Measurements from ENCODE around the gene GNAS-AS1.

GNAS-AS1 gene

GRCh38 chr20:58855506-58856389, 5.0 kb upstream of the GNAS-AS1 start:
- DNase-seq = no peak

DNA sequence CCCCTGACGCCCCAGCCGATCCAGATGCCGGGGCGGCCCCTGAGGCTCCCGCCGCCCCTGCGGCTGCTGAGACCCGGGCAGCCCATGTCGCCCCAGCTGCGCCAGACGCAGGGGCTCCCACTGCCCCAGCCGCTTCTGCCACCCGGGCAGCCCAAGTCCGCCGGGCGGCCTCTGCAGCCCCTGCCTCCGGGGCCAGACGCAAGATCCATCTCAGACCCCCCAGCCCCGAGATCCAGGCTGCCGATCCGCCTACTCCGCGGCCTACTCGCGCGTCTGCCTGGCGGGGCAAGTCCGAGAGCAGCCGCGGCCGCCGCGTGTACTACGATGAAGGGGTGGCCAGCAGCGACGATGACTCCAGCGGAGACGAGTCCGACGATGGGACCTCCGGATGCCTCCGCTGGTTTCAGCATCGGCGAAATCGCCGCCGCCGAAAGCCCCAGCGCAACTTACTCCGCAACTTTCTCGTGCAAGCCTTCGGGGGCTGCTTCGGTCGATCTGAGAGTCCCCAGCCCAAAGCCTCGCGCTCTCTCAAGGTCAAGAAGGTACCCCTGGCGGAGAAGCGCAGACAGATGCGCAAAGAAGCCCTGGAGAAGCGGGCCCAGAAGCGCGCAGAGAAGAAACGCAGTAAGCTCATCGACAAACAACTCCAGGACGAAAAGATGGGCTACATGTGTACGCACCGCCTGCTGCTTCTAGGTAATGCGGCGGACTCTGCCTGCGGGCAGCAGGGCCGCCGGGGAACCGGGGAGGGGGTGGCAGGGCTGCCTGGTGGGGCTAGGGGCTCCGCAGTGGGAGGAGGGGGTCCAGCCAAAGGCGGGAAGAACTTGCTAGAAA, 4.2 kb upstream of the GNAS-AS1 start:
- DNase-seq = no peak

DNA sequence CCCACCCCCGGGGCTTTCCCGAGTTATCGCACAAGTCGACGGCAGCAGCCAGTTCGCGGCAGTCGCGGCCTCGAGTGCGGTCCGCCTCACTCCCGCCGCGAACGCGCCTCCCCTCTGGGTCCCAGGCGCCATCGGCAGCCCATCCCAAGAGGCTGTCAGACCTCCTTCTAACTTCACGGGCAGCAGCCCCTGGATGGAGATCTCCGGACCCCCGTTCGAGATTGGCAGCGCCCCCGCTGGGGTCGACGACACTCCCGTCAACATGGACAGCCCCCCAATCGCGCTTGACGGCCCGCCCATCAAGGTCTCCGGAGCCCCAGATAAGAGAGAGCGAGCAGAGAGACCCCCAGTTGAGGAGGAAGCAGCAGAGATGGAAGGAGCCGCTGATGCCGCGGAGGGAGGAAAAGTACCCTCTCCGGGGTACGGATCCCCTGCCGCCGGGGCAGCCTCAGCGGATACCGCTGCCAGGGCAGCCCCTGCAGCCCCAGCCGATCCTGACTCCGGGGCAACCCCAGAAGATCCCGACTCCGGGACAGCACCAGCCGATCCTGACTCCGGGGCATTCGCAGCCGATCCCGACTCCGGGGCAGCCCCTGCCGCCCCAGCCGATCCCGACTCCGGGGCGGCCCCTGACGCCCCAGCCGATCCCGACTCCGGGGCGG, 3.4 kb upstream of the GNAS-AS1 start:
- no peak for DNase-seq

GRCh38 chr20:58853466-58853865, 2.8 kb upstream of the GNAS-AS1 start:
- no peak for DNase-seq

DNA sequence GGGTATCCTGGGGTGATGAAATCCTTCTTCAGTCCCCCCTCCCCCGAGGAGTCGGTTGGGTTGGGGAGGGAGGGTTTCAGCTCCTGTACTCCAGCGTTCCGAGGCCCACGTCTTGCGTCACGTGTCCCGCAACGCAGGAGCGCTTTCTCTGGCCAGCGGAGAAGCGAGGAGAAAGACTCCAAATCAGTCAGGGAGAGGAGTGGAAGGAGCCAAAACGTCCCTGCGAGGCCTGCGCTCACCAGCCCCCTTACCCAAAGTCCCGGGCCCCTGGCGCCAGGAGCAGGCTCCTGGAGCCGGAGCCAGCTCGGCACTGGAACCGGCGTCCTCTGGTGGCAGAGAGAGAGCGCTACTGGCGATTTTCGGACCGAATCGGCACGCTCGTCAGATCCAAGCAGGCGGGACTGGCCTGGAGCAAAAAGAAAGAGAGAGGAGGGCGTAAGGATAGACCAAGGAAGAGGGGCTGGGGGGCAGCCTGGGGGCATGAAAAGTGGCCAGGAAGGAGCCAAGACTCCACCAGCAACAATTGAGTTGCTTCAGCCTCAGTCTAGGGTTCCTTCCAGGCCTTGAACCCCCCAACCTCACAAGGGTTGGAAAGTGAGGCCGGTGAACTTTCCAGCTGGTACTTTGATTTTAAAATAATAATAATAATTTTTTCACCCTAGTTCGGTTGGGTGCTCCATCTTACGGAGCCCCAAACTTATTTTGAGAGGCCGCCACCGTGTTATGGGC, 2.0 kb upstream of the GNAS-AS1 start, which contains the start of gene GNAS:
TSS of gene GNAS (plus strand) at position 174 of the 729 bp plus-strand sequence.
- DNase-seq = no peak

GRCh38 chr20:58851969-58852458, 1.3 kb upstream of the GNAS-AS1 start:
- no peak for DNase-seq

GRCh38 chr20:58851221-58851968, 693 bp upstream of the GNAS-AS1 start:
- DNase-seq = no peak

DNA sequence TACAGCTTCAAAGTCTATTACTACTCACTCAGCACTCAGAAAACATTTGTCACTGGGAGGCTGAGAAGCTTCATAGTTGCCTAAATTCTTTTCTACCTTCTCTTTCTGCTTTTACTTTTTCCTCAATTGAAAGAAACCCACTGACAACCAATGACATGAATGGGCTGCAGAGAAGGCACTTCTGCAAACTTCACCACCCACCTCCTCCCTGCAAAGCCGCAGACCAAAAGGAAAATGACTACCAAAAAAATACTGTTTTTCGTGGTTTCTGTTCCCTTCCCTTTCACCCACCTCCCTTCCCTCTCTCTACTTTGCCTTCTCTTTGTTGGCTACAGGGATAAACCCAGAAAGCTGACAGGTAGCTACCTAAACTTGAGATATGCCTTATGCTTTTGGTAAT, 3.2 kb downstream of the GNAS-AS1 start:
- no peak for DNase-seq

DNA sequence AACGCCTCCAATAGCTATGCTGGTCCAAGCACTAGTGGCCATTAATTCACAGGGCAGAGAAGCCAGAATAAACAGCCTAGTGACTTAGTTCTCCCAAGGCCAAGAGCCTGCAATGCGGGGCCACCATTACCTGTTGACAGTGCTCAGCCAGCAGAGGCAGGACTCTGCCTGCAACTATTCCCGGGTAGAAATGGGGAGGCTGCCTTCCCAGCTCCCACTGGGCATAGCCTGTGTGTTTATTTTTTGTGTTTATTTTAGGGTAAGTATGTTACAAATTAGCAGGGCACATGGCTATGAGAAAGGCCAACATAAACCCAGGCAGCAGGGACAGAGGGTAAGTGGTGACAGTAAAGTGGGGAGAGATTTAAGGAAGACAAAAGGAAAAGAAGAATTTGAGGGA, 5.0 kb downstream of the GNAS-AS1 start:
- no peak for DNase-seq

GRCh38 chr20:58843128-58843556, 7.6 kb downstream of the GNAS-AS1 start:
- DNase-seq = no peak

DNA sequence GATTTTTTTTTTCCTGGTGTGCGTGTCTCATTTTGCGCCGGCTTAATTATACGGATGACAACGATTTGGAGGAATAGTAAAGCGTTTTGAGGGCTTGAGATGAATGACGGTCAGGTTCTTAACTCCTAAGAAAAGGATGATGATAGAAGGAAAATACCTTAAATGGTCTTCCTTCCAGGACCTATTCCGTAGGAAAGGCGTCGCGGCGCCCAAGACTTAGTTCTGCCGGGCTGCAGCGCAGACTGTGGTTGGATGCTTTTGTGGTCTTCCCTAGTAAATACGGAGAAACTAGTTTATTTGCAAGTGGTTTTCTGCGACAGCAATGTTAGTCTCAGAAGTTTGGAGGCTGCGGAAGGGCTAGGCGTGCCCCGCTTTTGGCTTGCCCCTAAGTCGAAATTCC, 8.4 kb downstream of the GNAS-AS1 start:
- DNase-seq = no peak

- no peak for DNase-seq
Measured at GRCh38 chr20:58841539-58842264, 9.0 kb downstream of the GNAS-AS1 start.

DNA sequence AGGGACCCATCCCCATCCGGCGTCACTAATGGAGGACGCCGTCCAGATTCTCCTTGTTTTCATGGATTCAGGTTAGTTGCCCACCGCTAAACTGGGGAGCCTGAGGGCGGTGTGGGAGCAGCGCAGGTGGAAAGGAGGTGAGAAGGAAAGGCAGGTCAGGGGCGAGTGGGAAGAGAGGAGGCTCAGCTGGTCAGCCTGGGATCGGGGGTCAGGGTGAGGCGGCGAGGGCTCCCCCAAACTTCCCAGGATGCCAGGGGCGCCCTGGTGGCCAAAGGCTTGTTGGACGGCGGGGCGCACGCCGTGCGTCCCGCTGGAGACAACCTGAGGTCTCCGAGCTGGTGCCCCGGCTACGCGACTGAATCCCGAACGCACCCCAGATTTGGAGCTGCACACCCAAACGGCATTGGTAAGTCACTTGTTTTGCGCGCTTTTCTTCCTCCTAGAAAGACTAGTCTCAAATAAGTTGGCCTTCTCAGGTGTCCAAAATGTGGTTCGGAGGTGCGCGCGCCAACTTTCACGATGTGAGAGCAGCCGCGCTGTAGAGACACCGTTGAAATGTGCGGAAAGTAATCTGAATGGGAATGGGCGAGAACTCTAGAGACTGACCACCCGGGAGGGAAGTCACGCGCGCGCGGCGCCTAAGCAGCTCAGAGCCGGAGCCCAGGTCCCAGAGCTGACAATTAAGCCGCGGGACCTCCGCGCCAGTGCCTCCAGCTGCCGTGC, 9.7 kb downstream of the GNAS-AS1 start:
- DNase-seq = no peak

GRCh38 chr20:58839991-58840747, 10.5 kb downstream of the GNAS-AS1 start:
- DNase-seq = no peak

- peak in 1 of 2 experiments; percentile 46 for DNase-seq
Measured at GRCh38 chr20:58839474-58839874, 11.2 kb downstream of the GNAS-AS1 start.

DNA sequence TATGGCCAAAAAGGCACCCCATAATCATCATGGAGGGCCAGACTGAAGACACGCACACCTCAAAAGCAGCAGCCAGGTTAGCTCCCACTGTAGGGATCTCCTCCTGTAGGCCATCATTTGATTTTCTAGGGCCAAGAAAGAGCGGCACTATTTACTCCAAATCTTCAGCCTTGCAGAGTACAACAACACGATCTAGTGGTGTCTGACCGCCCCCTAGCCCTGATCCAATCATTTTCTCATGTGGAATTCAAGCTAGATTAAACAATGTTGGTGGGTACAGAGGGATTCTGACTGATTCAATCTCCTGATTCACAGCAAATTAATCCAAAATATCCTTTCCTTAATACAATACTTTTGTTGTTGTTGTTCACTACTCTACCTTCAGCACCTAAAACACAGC, 12.5 kb downstream of the GNAS-AS1 start:
- no peak for DNase-seq

GRCh38 chr20:58837717-58838116, 13.0 kb downstream of the GNAS-AS1 start:
- no peak for DNase-seq

GRCh38 chr20:58836616-58837204, 14.0 kb downstream of the GNAS-AS1 start:
- DNase-seq = no peak

- no peak for DNase-seq
Measured at GRCh38 chr20:58835231-58835630, 15.5 kb downstream of the GNAS-AS1 start.
